Nephron (organoid): ENCODE measurements around the gene PRRT3.

Experiments
- H3K27ac Mint-ChIP-seq, 3 experiments: 2 replicates each; pipeline ENCODE4 v1.8.0; 2020; ENCODE audit warnings: mixed read lengths in 3 of 3, mild to moderate bottlenecking in 2 of 3, moderate library complexity in 1 of 3
- H3K27me3 Mint-ChIP-seq: 2 replicates; pipeline ENCODE4 v1.8.0; 2021; ENCODE audit warnings: low read depth, mild to moderate bottlenecking, moderate library complexity, mixed read lengths
- H3K36me3 Mint-ChIP-seq: 2 replicates; pipeline ENCODE4 v1.8.0; 2020; ENCODE audit warnings: low read depth, mixed read lengths
- H3K4me1 Mint-ChIP-seq: 2 replicates; pipeline ENCODE4 v1.8.0; 2020; ENCODE audit warnings: mixed read lengths
- H3K4me3 Mint-ChIP-seq, 3 experiments: 2 replicates each; pipeline ENCODE4 v1.8.0; 2020; ENCODE audit warnings: mild to moderate bottlenecking in 3 of 3, mixed read lengths in 3 of 3, moderate library complexity in 2 of 3
- H3K9me3 Mint-ChIP-seq: 2 replicates; pipeline ENCODE4 v1.8.0; 2020; ENCODE audit warnings: mixed read lengths
- CTCF ChIP-seq, 3 experiments: fragments of 200-600 bp; sonication (generic); IDR thresholded peaks; one replicate each; pipeline ENCODE4 v1.5.0; 2021; ENCODE audit warnings: antibody characterized with exemption in 3 of 3; ENCODE audit not compliant: unreplicated experiment in 3 of 3

PRRT3 gene

GRCh38 chr3:9951962-9952805 lies at the start of gene PRRT3:
PRRT3 (minus strand) TSS chr3:9952408; CDS start chr3:9950115, 2,293 bp downstream.
- Mint-ChIP-seq H3K4me3 (peak within 1 kb of the TSS; percentile 84 to 88 (median 84)), H3K27ac (no peak within 1 kb of the TSS), H3K4me1 (peaks cover 29% of the 10 kb centered on the region), H3K36me3 (no peaks in the 10 kb centered on the region), H3K27me3 (peaks cover 4% of the 10 kb centered on the region), H3K9me3 (no peaks in the 10 kb centered on the region)
- TF ChIP-seq CTCF (IDR thresholded peaks at IDR 0.05; ENCODE audit: unreplicated experiment in 3 of 3): no peak

- Mint-ChIP-seq H3K36me3 (peaks cover 39% of the 10 kb centered on the region), H3K4me1 (no peaks in the 10 kb centered on the region), H3K4me3 (no peak overlapping the region), H3K27ac (no peak overlapping the region), H3K9me3 (no peaks in the 10 kb centered on the region), H3K27me3 (peaks cover under 1% of the 10 kb centered on the region)
- no peak for TF ChIP-seq CTCF (IDR thresholded peaks at IDR 0.05; ENCODE audit: unreplicated experiment in 3 of 3)
These were observed 48.5 kb upstream of the PRRT3 start for GRCh38 chr3:10000686-10001085.

- TF ChIP-seq CTCF (IDR thresholded peaks at IDR 0.05; ENCODE audit: unreplicated experiment in 3 of 3): no peak
- H3K9me3 Mint-ChIP-seq: no peaks in the 10 kb centered on the region
- H3K4me3 Mint-ChIP-seq: no peak overlapping the region
- H3K36me3 Mint-ChIP-seq: peaks cover 8% of the 10 kb centered on the region
- no peak overlapping the region for H3K27ac Mint-ChIP-seq
- no peaks in the 10 kb centered on the region for H3K27me3 Mint-ChIP-seq
- no peaks in the 10 kb centered on the region for H3K4me1 Mint-ChIP-seq
These were observed 42.1 kb upstream of the PRRT3 start for GRCh38 chr3:9994086-9994844.

- H3K36me3 Mint-ChIP-seq: no peaks in the 10 kb centered on the region
- peaks cover 23% of the 10 kb centered on the region for H3K4me1 Mint-ChIP-seq
- H3K9me3 Mint-ChIP-seq: no peaks in the 10 kb centered on the region
- no peak for TF ChIP-seq CTCF (IDR thresholded peaks at IDR 0.05; ENCODE audit: unreplicated experiment in 3 of 3)
- peak overlapping the region; percentile 99 for H3K4me3 Mint-ChIP-seq
- peak overlapping the region; percentile 73 to 93 (median 86) for H3K27ac Mint-ChIP-seq
- no peaks in the 10 kb centered on the region for H3K27me3 Mint-ChIP-seq
These were observed 34.1 kb upstream of the PRRT3 start for GRCh38 chr3:9986230-9986725.

GRCh38 chr3:9980251-9980650 lies 28.0 kb upstream of the PRRT3 start:
- Mint-ChIP-seq H3K9me3 (no peaks in the 10 kb centered on the region), H3K4me1 (no peaks in the 10 kb centered on the region), H3K4me3 (no peak overlapping the region), H3K27ac (no peak overlapping the region), H3K36me3 (peaks cover 28% of the 10 kb centered on the region), H3K27me3 (no peaks in the 10 kb centered on the region)
- no peak for TF ChIP-seq CTCF (IDR thresholded peaks at IDR 0.05; ENCODE audit: unreplicated experiment in 3 of 3)
